Left renal pelvis (tissue), 4 donors: ENCODE results near the gene HECTD4. TPM values are rescaled to one million over a fixed set of nuclear protein-coding genes. Genes with fewer than 3 reads are reported as not detected.

ENCODE experiments used
- DNase-seq, 4 donors: peaks; one replicate each; pipeline ENCODE4 v3.0.0-alpha.2; 2013; ENCODE audit warnings: low read depth in 4 of 4, low spot score in 3 of 4
- polyA plus RNA-seq, 4 donors: library from polyadenylated mRNA; unstranded; fragments of 120-200 nt; gene quantifications; one replicate each; pipeline ENCODE4 v1.2.1, GENCODE V29; 2013; ENCODE audit not compliant: insufficient read length in 4 of 4

HECTD4 gene
- polyA plus RNA-seq, 4 donors = 43.6 to 69.9 (median 50.9) TPM

GRCh38 chr12:112217647-112218046 is 164.6 kb downstream of the HECTD4 start:
- no peak for DNase-seq

- DNase-seq = no peak
These were observed 166.0 kb downstream of the HECTD4 start for GRCh38 chr12:112216223-112216622.

GRCh38 chr12:112214064-112214463 is 168.2 kb downstream of the HECTD4 start:
- DNase-seq = no peak

- no peak for DNase-seq
These were observed 173.8 kb downstream of the HECTD4 start for GRCh38 chr12:112208301-112208910.

- no peak for DNase-seq
These were observed 174.8 kb downstream of the HECTD4 start for GRCh38 chr12:112207397-112207924.

- no peak for DNase-seq
These were observed 175.3 kb downstream of the HECTD4 start for GRCh38 chr12:112206944-112207343.

GRCh38 chr12:112199136-112199535 is 183.1 kb downstream of the HECTD4 start:
- no peak for DNase-seq

- peak; percentile 12 to 35 (median 24) for DNase-seq
These were observed 184.0 kb downstream of the HECTD4 start for GRCh38 chr12:112198120-112198733.

- DNase-seq = no peak
These were observed 185.9 kb downstream of the HECTD4 start for GRCh38 chr12:112196196-112196875.

- DNase-seq = no peak
These were observed 187.5 kb downstream of the HECTD4 start for GRCh38 chr12:112194601-112195247.

GRCh38 chr12:112192475-112192874 is 189.8 kb downstream of the HECTD4 start:
- no peak for DNase-seq

- no peak for DNase-seq
These were observed 190.3 kb downstream of the HECTD4 start for GRCh38 chr12:112191840-112192321.

GRCh38 chr12:112191201-112191600 is 191.0 kb downstream of the HECTD4 start:
- no peak for DNase-seq

- no peak for DNase-seq
These were observed 191.8 kb downstream of the HECTD4 start for GRCh38 chr12:112190231-112191025.

- no peak for DNase-seq
These were observed 194.0 kb downstream of the HECTD4 start for GRCh38 chr12:112188130-112188830.

- no peak for DNase-seq
These were observed 196.9 kb downstream of the HECTD4 start for GRCh38 chr12:112185093-112185923.

- no peak for DNase-seq
These were observed 198.0 kb downstream of the HECTD4 start for GRCh38 chr12:112184056-112184887.
